ENCODE results near the gene HDAC4.

DNA sequence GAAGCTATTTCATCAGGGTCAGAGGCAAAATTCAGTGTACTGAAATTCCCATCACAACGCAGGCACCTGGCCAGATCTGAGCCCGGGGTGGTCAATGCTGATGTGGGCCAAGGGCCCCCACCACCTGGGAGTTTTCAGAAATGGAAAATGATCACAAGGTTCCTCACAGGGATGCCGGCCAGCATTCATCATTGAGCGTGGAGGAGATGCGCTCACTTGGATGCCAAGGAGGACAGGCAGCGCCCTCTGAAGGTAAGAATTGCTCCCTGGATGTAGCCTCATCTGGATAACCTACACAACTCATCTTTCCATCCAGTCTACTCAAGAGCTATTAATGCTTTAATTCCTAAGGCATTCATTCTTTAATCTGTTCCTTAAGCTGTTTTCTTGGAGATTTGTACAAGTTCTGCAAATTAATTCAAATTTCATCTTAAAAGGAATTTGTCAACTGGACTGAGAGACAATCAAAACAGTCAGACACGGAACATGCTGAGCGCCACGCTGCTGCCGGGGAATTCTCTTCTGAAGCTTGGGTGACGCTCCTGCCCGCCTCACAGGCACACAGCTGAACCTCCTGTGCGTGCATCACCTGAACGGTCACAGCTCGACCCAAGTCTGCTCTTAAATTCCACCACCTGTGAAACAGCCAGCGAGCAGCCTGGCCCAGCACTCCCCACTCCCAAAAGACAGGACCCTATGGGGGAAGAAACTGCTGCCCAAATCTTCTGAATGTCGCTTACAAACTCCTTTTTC is 206.7 kb downstream of the HDAC4 start:
- TF ChIP-seq EZH2 (IDR thresholded peaks at IDR 0.05; ENCODE audit: insufficient read depth, low read length), result no peak
- TF ChIP-seq, protein P1, sequence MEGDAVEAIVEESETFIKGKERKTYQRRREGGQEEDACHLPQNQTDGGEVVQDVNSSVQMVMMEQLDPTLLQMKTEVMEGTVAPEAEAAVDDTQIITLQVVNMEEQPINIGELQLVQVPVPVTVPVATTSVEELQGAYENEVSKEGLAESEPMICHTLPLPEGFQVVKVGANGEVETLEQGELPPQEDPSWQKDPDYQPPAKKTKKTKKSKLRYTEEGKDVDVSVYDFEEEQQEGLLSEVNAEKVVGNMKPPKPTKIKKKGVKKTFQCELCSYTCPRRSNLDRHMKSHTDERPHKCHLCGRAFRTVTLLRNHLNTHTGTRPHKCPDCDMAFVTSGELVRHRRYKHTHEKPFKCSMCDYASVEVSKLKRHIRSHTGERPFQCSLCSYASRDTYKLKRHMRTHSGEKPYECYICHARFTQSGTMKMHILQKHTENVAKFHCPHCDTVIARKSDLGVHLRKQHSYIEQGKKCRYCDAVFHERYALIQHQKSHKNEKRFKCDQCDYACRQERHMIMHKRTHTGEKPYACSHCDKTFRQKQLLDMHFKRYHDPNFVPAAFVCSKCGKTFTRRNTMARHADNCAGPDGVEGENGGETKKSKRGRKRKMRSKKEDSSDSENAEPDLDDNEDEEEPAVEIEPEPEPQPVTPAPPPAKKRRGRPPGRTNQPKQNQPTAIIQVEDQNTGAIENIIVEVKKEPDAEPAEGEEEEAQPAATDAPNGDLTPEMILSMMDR (IDR thresholded peaks at IDR 0.05; ENCODE audit: insufficient read depth, low read depth, low read length), result no peak
